Smooth muscle cell (in vitro differentiated cells): ENCODE results near the gene ZNF385C. TPM values are rescaled to one million over a fixed set of nuclear protein-coding genes. Genes with fewer than 3 reads are reported as not detected.
"Not testable (repeated sequence)": the region's sequence is repeated elsewhere in the genome, so short reads cannot be mapped to it uniquely, and the experiment has no call there.

Experiments used
- DNase-seq: peaks from one replicate; lab custom pipeline; 2025; ENCODE audit not compliant: unreplicated experiment; lab: John Stamatoyannopoulos, UW
- H2AFZ ChIP-seq: fragments of 200-600 bp; sonication (generic); 2 replicates; pipeline ENCODE4 v1.6.0; 2016; ENCODE audit warnings: antibody characterized with exemption, low read depth, mild to moderate bottlenecking
- H3F3A ChIP-seq: fragments of 200-600 bp; sonication (generic); 2 replicates; pipeline ENCODE4 v1.6.0; 2017; ENCODE audit warnings: antibody characterized with exemption, low read depth
- H3K27ac ChIP-seq: fragments of 200-600 bp; sonication (generic); 2 replicates; pipeline ENCODE4 v1.5.1; 2016; ENCODE audit warnings: low read depth, mild to moderate bottlenecking
- H3K27me3 ChIP-seq: fragments of 200-600 bp; sonication (generic); 2 replicates; pipeline ENCODE4 v1.6.1; 2016; ENCODE audit warnings: low read depth, mild to moderate bottlenecking
- H3K36me3 ChIP-seq: fragments of 200-600 bp; sonication (generic); 2 replicates; pipeline ENCODE4 v1.5.1; 2016; ENCODE audit warnings: low read depth
- H3K4me1 ChIP-seq: fragments of 200-600 bp; sonication (generic); 2 replicates; pipeline ENCODE4 v1.5.1; 2016; ENCODE audit warnings: low read depth
- H3K4me2 ChIP-seq: fragments of 200-600 bp; sonication (generic); 2 replicates; pipeline ENCODE4 v1.6.0; 2016; ENCODE audit warnings: mild to moderate bottlenecking
- H3K4me3 ChIP-seq: fragments of 200-600 bp; sonication (generic); 2 replicates; pipeline ENCODE4 v1.5.1; 2016; ENCODE audit warnings: mild to moderate bottlenecking
- H3K79me2 ChIP-seq: fragments of 200-600 bp; sonication (generic); 2 replicates; pipeline ENCODE4 v1.6.0; 2016; ENCODE audit warnings: low read depth, mild to moderate bottlenecking
- H3K9ac ChIP-seq: fragments of 200-600 bp; sonication (generic); 2 replicates; pipeline ENCODE4 v1.6.0; 2016; ENCODE audit warnings: low read depth
- H3K9me3 ChIP-seq: fragments of 200-600 bp; sonication (generic); replicated peaks from 2 replicates; pipeline ENCODE4 v1.5.1; 2016; ENCODE audit warnings: low read depth
- H4K20me1 ChIP-seq: fragments of 200-600 bp; sonication (generic); 2 replicates; pipeline ENCODE4 v1.6.0; 2016; ENCODE audit warnings: low read depth
- CTCF ChIP-seq: fragments of 200-600 bp; sonication (generic); IDR thresholded peaks from 2 replicates; pipeline ENCODE4 v1.5.1; 2017; ENCODE audit warnings: borderline replicate concordance, mild to moderate bottlenecking, antibody characterized with exemption; ENCODE audit not compliant: insufficient read depth, poor library complexity, severe bottlenecking
- WGBS: methylation state at CpG from one replicate; pipeline ENCODE4 v1.1.7; 2016; ENCODE audit warnings: low lambda C conversion rate; 5-methylcytosine and 5-hydroxymethylcytosine counted together
- polyA plus RNA-seq: library from polyadenylated mRNA; unstranded; fragments of >200 nt; fragmentation: Nextera tagmentation; extraction: Ambion mirVana; gene quantifications from 2 replicates; pipeline ENCODE4 v1.2.1, GENCODE V29; 2016
- total RNA-seq: library from RNA; depleted of rRNA; stranded (reverse); fragments of >200 nt; gene quantifications from 2 replicates; pipeline ENCODE4 v1.2.3, GENCODE V29; 2014

The ZNF385C gene
- total RNA-seq (0.27 and 0.45 TPM in 2 replicates), polyA plus RNA-seq (0.18 and 0.70 TPM in 2 replicates)

DNA sequence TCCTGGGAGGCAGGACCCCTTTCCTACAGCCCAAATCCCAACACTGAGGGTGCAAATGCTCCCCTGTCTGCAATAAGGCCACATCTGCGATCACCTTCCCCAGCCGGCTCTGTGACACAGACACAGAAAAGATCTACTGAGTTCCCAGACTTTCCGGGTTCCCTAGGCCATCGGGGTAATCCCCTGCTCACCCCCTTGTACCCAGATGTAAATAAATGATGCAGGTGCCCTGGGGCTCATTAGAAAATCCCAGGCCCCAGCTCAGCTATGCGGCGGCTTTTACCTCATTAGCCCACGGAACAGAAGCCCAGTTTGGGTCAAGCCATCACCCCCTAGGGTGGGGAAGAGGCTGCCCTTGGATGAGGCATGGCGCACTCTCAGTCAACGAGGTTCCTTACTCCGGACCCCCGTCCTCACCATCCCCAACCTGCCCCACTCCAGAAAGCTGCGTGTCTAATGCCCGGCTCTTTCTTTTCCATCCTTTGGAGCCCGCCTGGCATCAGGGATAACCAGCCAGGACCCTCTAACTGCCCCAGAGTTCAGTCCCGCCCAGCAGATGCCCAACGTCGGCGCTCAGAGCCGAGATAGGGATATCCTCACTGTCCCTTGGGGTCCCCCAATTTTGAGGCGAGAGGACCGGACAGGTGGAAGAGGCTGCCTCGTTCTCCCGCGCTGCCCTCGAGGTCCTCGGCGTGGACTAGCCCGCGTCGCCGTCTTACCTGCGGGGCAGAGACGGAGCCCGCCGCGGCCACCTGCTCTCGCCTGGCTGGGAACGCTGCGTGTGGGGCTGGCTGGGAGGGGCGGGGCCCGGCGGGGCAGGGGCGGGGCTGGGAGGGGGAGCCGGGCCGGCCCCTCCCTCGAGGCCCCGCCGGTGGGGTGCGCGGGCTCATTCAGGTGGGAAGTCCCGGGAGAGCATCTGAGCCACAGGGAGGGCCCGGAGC, at the start of gene ZNF385C:
Gene ZNF385C (minus strand): TSS at position 783 of the 941 bp plus-strand sequence. CDS start 35,417 bp downstream, outside the sequence.
- WGBS: 31% methylated on average over 30 of the region's 52 CpGs

GRCh38 chr17:42146911-42147607, 48.8 kb upstream of the ZNF385C start:
- DNase-seq: no peak
- Histone ChIP-seq H3K79me2 (peaks cover 86% of the 10 kb centered on the region), H3F3A (peaks cover 10% of the 10 kb centered on the region), H3K9me3 (no peaks in the 10 kb centered on the region), H3K4me1 (no peaks in the 10 kb centered on the region), H3K4me3 (no peak overlapping the region), H3K9ac (no peak overlapping the region), H4K20me1 (peaks cover 98% of the 10 kb centered on the region), H3K36me3 (no peaks in the 10 kb centered on the region), H3K4me2 (no peak overlapping the region), H3K27ac (no peak overlapping the region), H3K27me3 (no peaks in the 10 kb centered on the region), H2AFZ (no peak overlapping the region)
- no peak for TF ChIP-seq CTCF
- WGBS: 92% methylated on average over 13 of the region's 13 CpGs

More for the DNA sequence above, at the start of gene ZNF385C:
- H2AFZ ChIP-seq: no peak within 1 kb of the TSS
- DNase-seq: no peak
- H3K27me3 ChIP-seq: peaks cover 31% of the 10 kb centered on the region
- peak within 1 kb of the TSS; percentile 61 for H3K4me2 ChIP-seq
- H3K4me1 ChIP-seq: peaks cover 5% of the 10 kb centered on the region
- no peak for TF ChIP-seq CTCF
- no peak within 1 kb of the TSS for H3K27ac ChIP-seq
- no peak within 1 kb of the TSS for H3K4me3 ChIP-seq
- H3K9ac ChIP-seq: no peak within 1 kb of the TSS
- H4K20me1 ChIP-seq: no peaks in the 10 kb centered on the region
- H3K9me3 ChIP-seq: no peaks in the 10 kb centered on the region
- no peaks in the 10 kb centered on the region for H3K36me3 ChIP-seq
- H3F3A ChIP-seq: no peaks in the 10 kb centered on the region
- H3K79me2 ChIP-seq: no peaks in the 10 kb centered on the region

DNA sequence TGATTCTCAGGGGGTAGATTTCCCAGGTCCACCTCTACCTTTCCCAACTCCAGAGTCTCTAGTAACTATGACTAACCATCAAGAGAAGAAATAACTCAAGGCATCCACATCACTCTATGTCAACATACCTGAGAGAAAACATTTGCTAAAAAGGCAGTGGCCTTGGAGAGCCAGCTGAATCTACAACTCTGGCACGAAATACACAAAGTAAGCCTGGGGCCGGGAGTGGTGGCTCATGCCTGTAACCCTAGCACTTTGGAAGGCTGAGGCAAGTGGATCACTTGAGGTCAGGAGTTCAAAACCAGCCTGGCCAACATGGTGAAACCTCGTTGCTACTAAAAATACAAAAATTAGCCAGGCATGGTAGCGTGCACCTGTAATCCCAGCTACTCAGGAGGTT, 44.9 kb upstream of the ZNF385C start:
- not testable (repeated sequence) for H3K36me3 ChIP-seq, H3K27me3 ChIP-seq, H3K9me3 ChIP-seq, H2AFZ ChIP-seq, H3K4me2 ChIP-seq, DNase-seq, H3K9ac ChIP-seq, H3K4me1 ChIP-seq, H3K4me3 ChIP-seq
- WGBS: 92% methylated on average over 4 of the region's 4 CpGs
- Histone ChIP-seq H3K79me2 (peaks cover 83% of the 10 kb centered on the region), H3F3A (peaks cover 16% of the 10 kb centered on the region), H3K27ac (peak overlapping the region; percentile 77), H4K20me1 (peaks cover 97% of the 10 kb centered on the region)

- H3K9ac ChIP-seq: no peak overlapping the region
- DNase-seq: no peak
Observed at GRCh38 chr17:42142371-42142896, 44.2 kb upstream of the ZNF385C start.

More at GRCh38 chr17:42142371-42142896, 44.2 kb upstream of the ZNF385C start:
- 57% methylated on average over 7 of the region's 7 CpGs for WGBS
- peaks cover 97% of the 10 kb centered on the region for H4K20me1 ChIP-seq
- peaks cover 84% of the 10 kb centered on the region for H3K79me2 ChIP-seq
- H3K27me3 ChIP-seq: no peaks in the 10 kb centered on the region
- no peaks in the 10 kb centered on the region for H3K36me3 ChIP-seq
- no peak overlapping the region for H2AFZ ChIP-seq
- H3K27ac ChIP-seq: peak overlapping the region; percentile 77
- no peak for TF ChIP-seq CTCF
- no peak overlapping the region for H3K4me3 ChIP-seq
- no peaks in the 10 kb centered on the region for H3K4me1 ChIP-seq
- H3K9me3 ChIP-seq: no peaks in the 10 kb centered on the region
- H3F3A ChIP-seq: peaks cover 14% of the 10 kb centered on the region
- H3K4me2 ChIP-seq: peak overlapping the region; percentile 42
